Measurements from ENCODE around the gene PIK3R6.
A peak's percentile ranks its signal among the peaks of the same experiment; 100 is the strongest.
"Not testable (repeated sequence)": the region's sequence is repeated elsewhere in the genome, so short reads cannot be mapped to it uniquely, and the experiment has no call there.

Gene PIK3R6

GRCh38 chr17:8861495-8862181 is 5.8 kb downstream of the PIK3R6 start:
- H3K4me3 ChIP-seq (replicated peaks in 1 of 2; ENCODE audit: low read depth in 2 of 2, low read length in 2 of 2), result no peak overlapping the region
- TF ChIP-seq CTCF (IDR thresholded peaks at IDR 0.05; ENCODE audit: low read depth, low read length), result no peak
- no peak for DNase-seq (ENCODE audit: low read depth in 2 of 2)

GRCh38 chr17:8859804-8860430 is 7.6 kb downstream of the PIK3R6 start:
- DNase-seq (ENCODE audit: low read depth in 2 of 2), result no peak
- no peak for TF ChIP-seq CTCF (IDR thresholded peaks at IDR 0.05; ENCODE audit: low read depth, low read length)
- no peak overlapping the region for H3K4me3 ChIP-seq (replicated peaks in 1 of 2; ENCODE audit: low read depth in 2 of 2, low read length in 2 of 2)

- peak in 1 of 2 donors; percentile 87 for DNase-seq (ENCODE audit: low read depth in 2 of 2)
- TF ChIP-seq CTCF (IDR thresholded peaks at IDR 0.05; ENCODE audit: low read depth, low read length), result peak; percentile 7
- H3K4me3 ChIP-seq (replicated peaks in 1 of 2; ENCODE audit: low read depth in 2 of 2, low read length in 2 of 2), result no peak overlapping the region
Measured at GRCh38 chr17:8859027-8859803, 8.3 kb downstream of the PIK3R6 start.

- no peak for TF ChIP-seq CTCF (IDR thresholded peaks at IDR 0.05; ENCODE audit: low read depth, low read length)
- peak; percentile 64 to 92 for DNase-seq (ENCODE audit: low read depth in 2 of 2)
- H3K4me3 ChIP-seq (replicated peaks in 1 of 2; ENCODE audit: low read depth in 2 of 2, low read length in 2 of 2), result no peak overlapping the region
Measured at GRCh38 chr17:8857919-8858318, 9.6 kb downstream of the PIK3R6 start.

- H3K4me3 ChIP-seq (replicated peaks in 1 of 2; ENCODE audit: low read depth in 2 of 2, low read length in 2 of 2), result no peak overlapping the region
- DNase-seq (ENCODE audit: low read depth in 2 of 2), result no peak
- no peak for TF ChIP-seq CTCF (IDR thresholded peaks at IDR 0.05; ENCODE audit: low read depth, low read length)
Measured at GRCh38 chr17:8856869-8857575, 10.5 kb downstream of the PIK3R6 start.

GRCh38 chr17:8856205-8856603 is 11.3 kb downstream of the PIK3R6 start:
- DNase-seq (ENCODE audit: low read depth in 2 of 2); H3K4me3 ChIP-seq (replicated peaks in 1 of 2; ENCODE audit: low read depth in 2 of 2, low read length in 2 of 2): not testable (repeated sequence)

Data from cardiac fibroblast (primary cell).